IMR-90 (cell line): ENCODE measurements around the gene IGFBP3. TPM values are rescaled to one million over a fixed set of nuclear protein-coding genes. Genes with fewer than 3 reads are reported as not detected.

Experiments used
- ATAC-seq: fragments of 200-7000 bp; cut with Tn5 transposase; 2 replicates; pipeline ENCODE4 v1.9.1; 2020; ENCODE audit warnings: low read depth, mild to moderate bottlenecking, moderate library complexity
- BruUV-seq: library from RNA; stranded (reverse); fragments of 400-500 nt; replicated peaks from 2 replicates; lab custom pipeline; 2021; lab: Mats Ljungman, UMichigan
- CTCF ChIA-PET: fragments of 300-600 bp; formaldehyde crosslinking; extraction: SDS; loops from one replicate; lab custom pipeline; 2021; ENCODE audit warnings: antibody characterized with exemption; lab: Yijun Ruan, JAX
- POLR2A ChIA-PET: fragments of 300-600 bp; sonication (Branson Sonifier 250); formaldehyde crosslinking; loops from one replicate; lab custom pipeline; 2022; ENCODE audit warnings: antibody characterized with exemption; ENCODE audit not compliant: unreplicated experiment; lab: Charles Lee
- DNase-seq: peaks from one replicate; pipeline ENCODE4 v3.0.0; 2013
- H2AFZ ChIP-seq: replicated peaks from 2 replicates; pipeline ENCODE3; 2013; ENCODE audit warnings: low read length, mild to moderate bottlenecking; ENCODE audit not compliant: poor library complexity
- H2AK5ac ChIP-seq: 2 replicates; pipeline ENCODE4 v1.6.1; 2013; ENCODE audit warnings: low read depth, low read length, inconsistent platforms
- H2AK9ac ChIP-seq: replicated peaks from 2 replicates; pipeline ENCODE3; 2013; ENCODE audit warnings: mild to moderate bottlenecking, low read depth, low read length, moderate library complexity; ENCODE audit not compliant: poor library complexity
- H2BK120ac ChIP-seq: 2 replicates; pipeline ENCODE4 v1.6.1; 2013; ENCODE audit warnings: low read depth, low read length, inconsistent platforms
- H2BK15ac ChIP-seq: 3 replicates; pipeline ENCODE4 v1.6.1; 2013; ENCODE audit warnings: low read depth, low read length, inconsistent platforms
- H2BK20ac ChIP-seq: 2 replicates; pipeline ENCODE4 v1.6.1; 2013; ENCODE audit warnings: low read depth, mild to moderate bottlenecking, inconsistent platforms, low read length, moderate library complexity
- H2BK5ac ChIP-seq: 2 replicates; pipeline ENCODE4 v1.6.1; 2013; ENCODE audit warnings: mild to moderate bottlenecking, low read depth, low read length, inconsistent platforms; ENCODE audit not compliant: poor library complexity, severe bottlenecking
- H3K14ac ChIP-seq: replicated peaks from 2 replicates; pipeline ENCODE4 v1.6.1; 2013; ENCODE audit warnings: low read depth, low read length, inconsistent platforms
- H3K18ac ChIP-seq: 2 replicates; pipeline ENCODE4 v1.6.1; 2013; ENCODE audit warnings: low read depth, low read length, control low read depth
- H3K23ac ChIP-seq: 2 replicates; pipeline ENCODE4 v1.6.1; 2013; ENCODE audit warnings: low read depth, low read length, inconsistent platforms
- H3K27ac ChIP-seq: 2 replicates; pipeline ENCODE4 v1.5.1; 2013; ENCODE audit warnings: mild to moderate bottlenecking, control low read depth, low read length; ENCODE audit not compliant: insufficient read depth
- H3K27me3 ChIP-seq: 2 replicates; pipeline ENCODE4 v1.6.1; 2013; ENCODE audit warnings: low read length; ENCODE audit not compliant: control insufficient read depth, insufficient read depth
- H3K36me3 ChIP-seq: 2 replicates; pipeline ENCODE4 v1.6.1; 2013; ENCODE audit warnings: low read length, mixed read lengths; ENCODE audit not compliant: control insufficient read depth, insufficient read depth
- H3K4ac ChIP-seq: 2 replicates; pipeline ENCODE4 v1.6.1; 2013; ENCODE audit warnings: low read depth, low read length, inconsistent platforms
- H3K4me1 ChIP-seq: 2 replicates; pipeline ENCODE4 v1.6.1; 2013; ENCODE audit warnings: low read length, mixed read lengths; ENCODE audit not compliant: control insufficient read depth, insufficient read depth
- H3K4me2 ChIP-seq: 2 replicates; pipeline ENCODE4 v1.6.1; 2013; ENCODE audit warnings: low read depth, mild to moderate bottlenecking, control low read depth, low read length, moderate library complexity
- H3K4me3 ChIP-seq: 2 replicates; pipeline ENCODE4 v1.5.1; 2013; ENCODE audit warnings: low read depth, mild to moderate bottlenecking, control low read depth, low read length, moderate library complexity; ENCODE audit not compliant: insufficient read depth
- H3K56ac ChIP-seq: 2 replicates; pipeline ENCODE4 v1.6.1; 2013; ENCODE audit warnings: low read length, inconsistent platforms; ENCODE audit not compliant: insufficient read depth; ENCODE audit errors: extremely low read depth
- H3K79me1 ChIP-seq, 2 experiments: 2 replicates each; pipeline ENCODE4 v1.6.1; 2013; ENCODE audit warnings: low read length in 2 of 2, inconsistent platforms in 1 of 2, low read depth in 1 of 2
- H3K9ac ChIP-seq: 2 replicates; pipeline ENCODE4 v1.6.1; 2013; ENCODE audit warnings: low read depth, low read length, control low read depth
- H3K9me1 ChIP-seq: 2 replicates; pipeline ENCODE4 v1.6.1; 2013; ENCODE audit warnings: low read length, inconsistent platforms; ENCODE audit not compliant: insufficient read depth
- H3K9me3 ChIP-seq: 2 replicates; pipeline ENCODE4 v1.6.1; 2013; ENCODE audit warnings: low read length; ENCODE audit not compliant: control insufficient read depth, insufficient read depth
- H4K20me1 ChIP-seq: 2 replicates; pipeline ENCODE4 v1.6.1; 2013; ENCODE audit warnings: low read length, inconsistent platforms; ENCODE audit not compliant: insufficient read depth
- H4K5ac ChIP-seq: 2 replicates; pipeline ENCODE4 v1.6.1; 2013; ENCODE audit warnings: mild to moderate bottlenecking, low read depth, low read length, control low read depth
- H4K8ac ChIP-seq, 2 experiments: 2 replicates each; pipeline ENCODE4 v1.6.1; 2013; ENCODE audit warnings: low read depth in 2 of 2, low read length in 2 of 2, control low read depth in 1 of 2, inconsistent platforms in 1 of 2
- H4K91ac ChIP-seq: 2 replicates; pipeline ENCODE4 v1.6.1; 2013; ENCODE audit warnings: low read depth, low read length, inconsistent platforms; ENCODE audit not compliant: insufficient read depth
- CEBPB ChIP-seq: IDR thresholded peaks from 2 replicates; pipeline ENCODE4 v1.6.1; 2012; ENCODE audit warnings: low read depth, low read length, improper control_type of control experiment
- CTCF ChIP-seq: conservative IDR thresholded peaks from 2 replicates; pipeline ENCODE4 v1.5.1; 2012; ENCODE audit warnings: mild to moderate bottlenecking, low read depth, low read length, improper control_type of control experiment
- ELK1 ChIP-seq: fragments of 150-350 bp; IDR thresholded peaks from 2 replicates; pipeline ENCODE4 v1.6.1; 2016; ENCODE audit warnings: low read depth, mild to moderate bottlenecking, low read length, moderate library complexity, borderline replicate concordance
- MAFK ChIP-seq: IDR thresholded peaks from 2 replicates; pipeline ENCODE4 v1.6.1; 2012; ENCODE audit warnings: low read depth, low read length, improper control_type of control experiment
- MAZ ChIP-seq: IDR thresholded peaks from 2 replicates; pipeline ENCODE4 v1.6.1; 2012; ENCODE audit warnings: low read depth, mild to moderate bottlenecking, low read length, improper control_type of control experiment, moderate library complexity, borderline replicate concordance
- MXI1 ChIP-seq: IDR thresholded peaks from 2 replicates; pipeline ENCODE4 v1.6.1; 2012; ENCODE audit warnings: low read depth, mild to moderate bottlenecking, low read length, moderate library complexity, borderline replicate concordance
- NFE2L2 ChIP-seq: fragments of 150-350 bp; IDR thresholded peaks from 2 replicates; pipeline ENCODE4 v1.6.1; 2016; ENCODE audit warnings: low read depth, mild to moderate bottlenecking, low read length
- POLR2A ChIP-seq: IDR thresholded peaks from 2 replicates; pipeline ENCODE4 v1.6.1; 2012; ENCODE audit warnings: mild to moderate bottlenecking, low read depth, low read length
- RAD21 ChIP-seq: IDR thresholded peaks from 2 replicates; pipeline ENCODE4 v1.6.1; 2012; ENCODE audit warnings: low read length, improper control_type of control experiment
- RCOR1 ChIP-seq: IDR thresholded peaks from 2 replicates; pipeline ENCODE4 v1.6.1; 2012; ENCODE audit warnings: mild to moderate bottlenecking, low read length, improper control_type of control experiment; ENCODE audit not compliant: insufficient replicate concordance
- RFX5 ChIP-seq: IDR thresholded peaks from 2 replicates; pipeline ENCODE4 v1.8.0; 2012; ENCODE audit warnings: low read depth, mild to moderate bottlenecking, low read length, moderate library complexity
- SMC3 ChIP-seq: fragments of 150-350 bp; IDR thresholded peaks from 2 replicates; pipeline ENCODE4 v1.6.1; 2016; ENCODE audit warnings: low read depth, mild to moderate bottlenecking, antibody characterized with exemption, low read length, moderate library complexity
- USF2 ChIP-seq: fragments of 150-350 bp; IDR thresholded peaks from 2 replicates; pipeline ENCODE4 v1.6.1; 2017; ENCODE audit warnings: mild to moderate bottlenecking, antibody characterized with exemption, low read length, low read depth
- dilution Hi-C: fragments of 300-500 bp; cut with HindIII; formaldehyde crosslinking; loops from one replicate; pipeline ENCODE4 v1.14.3; 2018; ENCODE audit warnings: low sequenced_read_pairs; ENCODE audit not compliant: unreplicated experiment
- in situ Hi-C: fragments of 300-500 bp; cut with MboI; formaldehyde crosslinking; loops from 3 replicates; pipeline ENCODE4 v1.14.3; 2019; ENCODE audit warnings: low sequenced_read_pairs, inconsistent platforms, mixed read lengths
- intact Hi-C: fragments of 100-400 bp; cut with micrococcal nuclease; formaldehyde crosslinking; loops from 2 replicates; pipeline ENCODE4 v1.10.0; 2022
- polyA plus RNA-seq, 3 experiments: library from polyadenylated mRNA; depleted of rRNA; stranded (reverse); fragments of >200 nt; gene quantifications; 2 replicates each; pipeline ENCODE4 v1.2.3, GENCODE V29; 2012; ENCODE audit warnings: low replicate concordance in 1 of 3
- total RNA-seq: library from RNA; depleted of rRNA; stranded (reverse); fragments of >200 nt; gene quantifications from 2 replicates; pipeline ENCODE4 v1.2.3, GENCODE V29; 2012

The IGFBP3 gene
- total and polyA plus RNA-seq, 2 of the 4 experiments (the other 2 are of a cell fraction), result 272 to 601 TPM

GRCh38 chr7:45894665-45895062 lies 26.4 kb downstream of the IGFBP3 start:
- Histone ChIP-seq H3K4ac (no peak overlapping the region), H3K9me3 (no peaks in the 10 kb centered on the region), H2AK5ac (no peak overlapping the region), H3K9me1 (no peaks in the 10 kb centered on the region; the same call in 1 of the 2 replicates), H4K20me1 (no peaks in the 10 kb centered on the region), H4K8ac (no peak overlapping the region), H3K9ac (no peak overlapping the region), H3K4me2 (no peak overlapping the region), H2BK5ac (no peak overlapping the region), H2AFZ (no peak overlapping the region), H2BK20ac (no peak overlapping the region), H4K5ac (no peak overlapping the region), H3K36me3 (no peaks in the 10 kb centered on the region), H3K4me1 (no peaks in the 10 kb centered on the region), H3K23ac (no peak overlapping the region), H3K14ac (no peak overlapping the region), H3K56ac (no peak overlapping the region), H3K27me3 (peaks cover 24% of the 10 kb centered on the region), H2BK120ac (no peak overlapping the region), H2AK9ac (no peak overlapping the region), H4K91ac (no peak overlapping the region), H2BK15ac (no peak overlapping the region), H3K4me3 (no peak overlapping the region), H3K18ac (no peak overlapping the region), H3K79me1 (no peaks in the 10 kb centered on the region), H3K27ac (no peak overlapping the region)
- dilution Hi-C loops, result no loop called here
- no TSS peak for BruUV-seq
- intact Hi-C loops, result no loop called here
- TF ChIP-seq CEBPB (no peak), POLR2A (no peak), MAZ (no peak), ELK1 (no peak), USF2 (no peak), MAFK (no peak), RAD21 (no peak), NFE2L2 (no peak), MXI1 (no peak), CTCF (no peak), RFX5 (no peak), SMC3 (no peak), RCOR1 (no peak)
- ATAC-seq (no peak), DNase-seq (no peak)
- ChIA-PET CTCF (no interaction called here), POLR2A (no interaction called here)
- in situ Hi-C loops, result loop anchor here (5.0 kb wide), 1 partner anchor 1288 kb away; no protein-coding TSS in a partner anchor
